Body of pancreas (tissue), 4 donors: ENCODE measurements around the gene MSI2.

ENCODE experiments used
- CTCF ChIP-seq, 7 experiments: fragments of 450-650 bp in 4 of 7; fragments of 200-600 bp in 3 of 7; sonication (generic) in 3 of 7; IDR thresholded peaks; one replicate each; pipeline ENCODE4 v1.5.1; 2016 to 2019; ENCODE audit warnings: antibody characterized with exemption in 7 of 7
- POLR2A ChIP-seq, 3 donors: fragments of 450-650 bp; IDR thresholded peaks; one replicate each; pipeline ENCODE4 v1.6.1; 2016; ENCODE audit warnings: antibody characterized with exemption in 3 of 3, mild to moderate bottlenecking in 2 of 3

GRCh38 chr17:57619061-57619937 lies 363.0 kb downstream of the MSI2 start:
- TF ChIP-seq POLR2A (IDR thresholded peaks at IDR 0.05) = no peak
- TF ChIP-seq CTCF (IDR thresholded peaks at IDR 0.05) = no peak
